ENCODE data around the gene FMNL3. TPM values are rescaled to one million over a fixed set of nuclear protein-coding genes. Genes with fewer than 3 reads are reported as not detected.

FMNL3 gene
- total RNA-seq, 1 experiment from 2014 or later = 3.5 TPM

DNA sequence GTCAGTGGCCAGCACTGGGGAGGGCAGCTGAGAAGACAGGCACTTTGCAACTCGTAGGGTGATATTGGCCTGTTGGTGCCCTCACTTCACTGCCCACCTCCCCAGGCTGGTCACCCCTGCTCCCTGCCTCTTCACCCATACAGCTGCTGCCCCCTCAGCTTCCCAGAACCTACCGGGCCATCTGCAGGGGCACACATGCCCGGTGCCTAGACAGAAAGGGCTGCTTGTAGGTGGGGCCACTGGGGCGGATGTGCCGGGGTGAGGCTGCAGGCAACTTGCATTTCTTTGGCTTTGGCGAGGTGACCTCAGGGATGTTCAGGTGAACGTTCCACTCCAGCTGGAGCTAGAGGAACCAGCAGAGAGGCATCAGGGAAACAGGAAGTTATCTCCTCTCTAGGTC is 118.9 kb downstream of the FMNL3 start:
- BruUV-seq (replicated peaks) = no TSS peak
- RAD21 ChIA-PET (ENCODE audit: low non-redundant PET in 1 of 2, low total read pairs in 2 of 2, uncharacterized antibody in 2 of 2, unreplicated experiment in 2 of 2) = no interaction called here
- ATAC-seq = no peak
- POLR2A ChIA-PET = no interaction called here
- no peak overlapping the region for H2AFZ ChIP-seq (ENCODE audit: low read depth, low read length, poor library complexity, severe bottlenecking)
- peaks cover 0 to 2% of the 10 kb centered on the region in 2 experiments; a peak in 1 of 4 replicates for H3K36me3 ChIP-seq (ENCODE audit: control insufficient read depth in 1 of 2, insufficient read depth in 2 of 2, low read length in 2 of 2)
- no peaks in the 10 kb centered on the region for H3K27me3 ChIP-seq (ENCODE audit: insufficient read depth, low read length)
- no peak overlapping the region for H3K9ac ChIP-seq (ENCODE audit: low read length)
- H3K27ac ChIP-seq (ENCODE audit: low read depth, low read length) = no peak overlapping the region
- no peaks in the 10 kb centered on the region for H4K20me1 ChIP-seq (ENCODE audit: insufficient read depth)
- no peaks in the 10 kb centered on the region for H3K4me1 ChIP-seq (ENCODE audit: control insufficient read depth in 1 of 2, insufficient read depth in 2 of 2, low read length in 2 of 2)
- H3K79me2 ChIP-seq (ENCODE audit: insufficient read depth, low read length) = no peaks in the 10 kb centered on the region
- DNase-seq (ENCODE audit: low read depth, low spot score) = no peak
- TF ChIP-seq CEBPB (IDR thresholded peaks at IDR 0.05; ENCODE audit: low read depth) (no peak), EGR1 (IDR thresholded peaks at IDR 0.05; ENCODE audit: low read depth) (no peak), MAX (IDR thresholded peaks at IDR 0.05) (no peak), ZNF274 (IDR thresholded peaks at IDR 0.05; ENCODE audit: low read depth, low read length) (no peak), RAD21 (IDR thresholded peaks at IDR 0.05; ENCODE audit: low read depth) (no peak), CBX3 (IDR thresholded peaks at IDR 0.05; ENCODE audit: low read depth) (no peak), CTCF (IDR thresholded peaks at IDR 0.05 in 2 of 3, conservative IDR thresholded peaks at IDR 0.05 in 1 of 3; ENCODE audit: borderline replicate concordance in 1 of 3, insufficient read depth in 1 of 3, low read depth in 2 of 3, low read length in 2 of 3) (no peak), POLR2A (IDR thresholded peaks at IDR 0.05; ENCODE audit: borderline replicate concordance, extremely low read depth, insufficient read depth, insufficient read length) (no peak), ELF1 (IDR thresholded peaks at IDR 0.05; ENCODE audit: borderline replicate concordance, low read depth) (no peak), ZFX (IDR thresholded peaks at IDR 0.05) (no peak), REST (IDR thresholded peaks at IDR 0.05; ENCODE audit: low read depth) (no peak)
- TF ChIP-seq, protein P1, sequence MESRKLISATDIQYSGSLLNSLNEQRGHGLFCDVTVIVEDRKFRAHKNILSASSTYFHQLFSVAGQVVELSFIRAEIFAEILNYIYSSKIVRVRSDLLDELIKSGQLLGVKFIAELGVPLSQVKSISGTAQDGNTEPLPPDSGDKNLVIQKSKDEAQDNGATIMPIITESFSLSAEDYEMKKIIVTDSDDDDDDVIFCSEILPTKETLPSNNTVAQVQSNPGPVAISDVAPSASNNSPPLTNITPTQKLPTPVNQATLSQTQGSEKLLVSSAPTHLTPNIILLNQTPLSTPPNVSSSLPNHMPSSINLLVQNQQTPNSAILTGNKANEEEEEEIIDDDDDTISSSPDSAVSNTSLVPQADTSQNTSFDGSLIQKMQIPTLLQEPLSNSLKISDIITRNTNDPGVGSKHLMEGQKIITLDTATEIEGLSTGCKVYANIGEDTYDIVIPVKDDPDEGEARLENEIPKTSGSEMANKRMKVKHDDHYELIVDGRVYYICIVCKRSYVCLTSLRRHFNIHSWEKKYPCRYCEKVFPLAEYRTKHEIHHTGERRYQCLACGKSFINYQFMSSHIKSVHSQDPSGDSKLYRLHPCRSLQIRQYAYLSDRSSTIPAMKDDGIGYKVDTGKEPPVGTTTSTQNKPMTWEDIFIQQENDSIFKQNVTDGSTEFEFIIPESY (IDR thresholded peaks at IDR 0.05; ENCODE audit: extremely low read depth, insufficient replicate concordance, low read length) = no peak
- no peak overlapping the region for H3K4me3 ChIP-seq (replicated peaks in 1 of 2; ENCODE audit: low read depth in 1 of 2, low read length in 2 of 2)
- H3K9me2 ChIP-seq (ENCODE audit: insufficient read depth) = no peaks in the 10 kb centered on the region
- intact Hi-C loops (cut with micrococcal nuclease) = no loop called here
- H3K9me3 ChIP-seq (ENCODE audit: control insufficient read depth in 1 of 2, insufficient read depth in 1 of 2, low read depth in 1 of 2, low read length in 2 of 2) = no peaks in the 10 kb centered on the region
- CTCF ChIA-PET = no interaction called here
- no peak overlapping the region for H3K4me2 ChIP-seq (ENCODE audit: low read length)
